Spleen (tissue), 7 donors: ENCODE data around the gene TDRD12.

Experiments
- POLR2A ChIP-seq, 3 donors: fragments of 450-650 bp; IDR thresholded peaks; one replicate each; pipeline ENCODE4 v1.5.1; 2017; ENCODE audit warnings: antibody characterized with exemption in 3 of 3, mild to moderate bottlenecking in 1 of 3
- POLR2AphosphoS5 ChIP-seq, 3 donors: sonication (generic); formaldehyde crosslinking; IDR thresholded peaks; one replicate each; pipeline ENCODE4 v1.5.1; 2017; ENCODE audit warnings: antibody characterized with exemption in 3 of 3
- TF ChIP-seq, protein P1 (sequence below), 11 experiments: fragments of 200-600 bp in 7 of 11; fragments of 450-650 bp in 4 of 11; sonication (generic) in 4 of 11; IDR thresholded peaks in 8 of 11; conservative IDR thresholded peaks in 3 of 11; 1 replicate in 7 of 11; 2 replicates in 4 of 11; pipeline versions ENCODE4 v1.4.0 to v1.8.0; 2016 to 2021; ENCODE audit warnings: antibody characterized with exemption in 11 of 11, inconsistent platforms in 4 of 11, mild to moderate bottlenecking in 1 of 11
- donor health status: DM: no; HTN: no; CAD: no; lungs with moderate emphysema.
- donor health status: DM: no; HTN: no; CAD: no.
- donor health status: DM: no; HTN: no; CAD: no.

DNA sequence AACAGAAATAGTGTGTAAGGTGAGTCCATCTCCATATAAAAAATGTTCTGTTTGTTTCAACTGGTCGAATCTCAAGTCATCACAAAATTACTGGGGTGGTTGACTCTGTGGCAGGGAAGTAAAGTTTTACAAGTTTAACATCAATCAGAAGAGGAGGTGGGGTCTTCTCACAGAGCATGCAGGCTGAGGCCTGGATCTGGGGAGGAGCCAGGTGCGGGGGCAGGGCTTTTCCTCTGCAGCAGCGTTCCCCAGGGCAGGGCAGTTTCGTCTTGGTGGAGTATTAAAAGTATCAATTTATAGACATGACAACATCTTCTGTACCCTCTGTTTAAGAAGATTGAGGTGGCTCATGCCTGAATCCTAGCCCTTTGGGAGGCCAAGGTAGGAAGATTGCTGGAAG is 81.2 kb downstream of the TDRD12 start:
- TF ChIP-seq POLR2A (IDR thresholded peaks at IDR 0.05): no peak
- TF ChIP-seq POLR2AphosphoS5 (IDR thresholded peaks at IDR 0.05): no peak
- TF ChIP-seq, protein P1, sequence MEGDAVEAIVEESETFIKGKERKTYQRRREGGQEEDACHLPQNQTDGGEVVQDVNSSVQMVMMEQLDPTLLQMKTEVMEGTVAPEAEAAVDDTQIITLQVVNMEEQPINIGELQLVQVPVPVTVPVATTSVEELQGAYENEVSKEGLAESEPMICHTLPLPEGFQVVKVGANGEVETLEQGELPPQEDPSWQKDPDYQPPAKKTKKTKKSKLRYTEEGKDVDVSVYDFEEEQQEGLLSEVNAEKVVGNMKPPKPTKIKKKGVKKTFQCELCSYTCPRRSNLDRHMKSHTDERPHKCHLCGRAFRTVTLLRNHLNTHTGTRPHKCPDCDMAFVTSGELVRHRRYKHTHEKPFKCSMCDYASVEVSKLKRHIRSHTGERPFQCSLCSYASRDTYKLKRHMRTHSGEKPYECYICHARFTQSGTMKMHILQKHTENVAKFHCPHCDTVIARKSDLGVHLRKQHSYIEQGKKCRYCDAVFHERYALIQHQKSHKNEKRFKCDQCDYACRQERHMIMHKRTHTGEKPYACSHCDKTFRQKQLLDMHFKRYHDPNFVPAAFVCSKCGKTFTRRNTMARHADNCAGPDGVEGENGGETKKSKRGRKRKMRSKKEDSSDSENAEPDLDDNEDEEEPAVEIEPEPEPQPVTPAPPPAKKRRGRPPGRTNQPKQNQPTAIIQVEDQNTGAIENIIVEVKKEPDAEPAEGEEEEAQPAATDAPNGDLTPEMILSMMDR (IDR thresholded peaks at IDR 0.05 in 8 of 11, conservative IDR thresholded peaks at IDR 0.05 in 3 of 11): no peak
